Measurements from ENCODE around the gene CLEC18A.
"Not testable (repeated sequence)": the region's sequence is repeated elsewhere in the genome, so short reads cannot be mapped to it uniquely, and the experiment has no call there.

Gene CLEC18A

DNA sequence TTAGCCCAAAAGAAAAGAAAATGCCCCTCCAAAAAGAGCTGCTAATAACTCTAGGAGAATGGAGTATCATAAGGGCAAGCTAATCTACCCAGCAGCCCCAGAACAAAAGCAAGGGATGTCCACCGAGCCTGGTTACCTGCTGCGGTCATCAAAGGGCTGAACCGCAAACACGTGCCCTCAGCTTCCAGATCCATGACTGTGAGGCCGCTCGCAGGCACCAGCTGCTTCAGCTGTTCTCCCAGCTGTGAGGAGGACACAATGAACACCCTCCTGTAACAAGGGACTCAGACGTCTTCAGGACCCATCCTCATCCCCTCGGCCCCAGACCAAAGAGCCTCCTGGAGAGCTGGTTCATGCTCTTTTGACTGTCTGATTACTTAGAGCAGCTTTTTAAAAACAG lies 59.5 kb downstream of the CLEC18A start:
- peaks cover 0 to 11% (median 1%) of the 10 kb centered on the region in 4 experiments for H3K36me3 ChIP-seq (ENCODE audit: control insufficient read depth in 4 of 4, insufficient read depth in 4 of 4, low read length in 3 of 4)
- DNase-seq; H3K4me1 ChIP-seq (ENCODE audit: control extremely low read depth in 1 of 4, control insufficient read depth in 4 of 4, insufficient read depth in 4 of 4, low read length in 3 of 4); H3K27me3 ChIP-seq (replicated peaks in 2 of 5; ENCODE audit: control insufficient read depth in 4 of 5, insufficient read depth in 5 of 5, low read length in 4 of 5); H3K9me3 ChIP-seq (ENCODE audit: control extremely low read depth in 1 of 5, control insufficient read depth in 4 of 5, insufficient read depth in 2 of 5, low read depth in 1 of 5, low read length in 4 of 5); POLR2A ChIA-PET; H3K4me3 ChIP-seq (ENCODE audit: control insufficient read depth in 1 of 7, extremely low read depth in 1 of 7, insufficient read depth in 4 of 7, low read depth in 2 of 7, low read length in 6 of 7); H3K27ac ChIP-seq (ENCODE audit: insufficient read depth in 1 of 2, low read depth in 1 of 2, low read length in 2 of 2, poor library complexity in 1 of 2, severe bottlenecking in 2 of 2): not testable (repeated sequence)
- 98% methylated on average over 6 of the region's 8 CpGs for WGBS (ENCODE audit: insufficient coverage)
- CTCF ChIA-PET = interaction anchor here (1.0 kb wide), 1 partner anchor 71 kb away, joined by 3 read pairs; no protein-coding TSS in a partner anchor

- POLR2A ChIA-PET; H3K27ac ChIP-seq (ENCODE audit: insufficient read depth in 1 of 2, low read depth in 1 of 2, low read length in 2 of 2, poor library complexity in 1 of 2, severe bottlenecking in 2 of 2); CTCF ChIA-PET; H3K9me3 ChIP-seq (ENCODE audit: control extremely low read depth in 1 of 5, control insufficient read depth in 4 of 5, insufficient read depth in 2 of 5, low read depth in 1 of 5, low read length in 4 of 5); DNase-seq; H3K4me3 ChIP-seq (ENCODE audit: control insufficient read depth in 1 of 7, extremely low read depth in 1 of 7, insufficient read depth in 4 of 7, low read depth in 2 of 7, low read length in 6 of 7); H3K4me1 ChIP-seq (ENCODE audit: control extremely low read depth in 1 of 4, control insufficient read depth in 4 of 4, insufficient read depth in 4 of 4, low read length in 3 of 4); H3K27me3 ChIP-seq (replicated peaks in 2 of 5; ENCODE audit: control insufficient read depth in 4 of 5, insufficient read depth in 5 of 5, low read length in 4 of 5): not testable (repeated sequence)
- WGBS (ENCODE audit: insufficient coverage) = 80% methylated on average over 1 of the region's 11 CpGs
- peaks cover 0 to 11% (median 2%) of the 10 kb centered on the region in 4 experiments for H3K36me3 ChIP-seq (ENCODE audit: control insufficient read depth in 4 of 4, insufficient read depth in 4 of 4, low read length in 3 of 4)
These were observed 60.0 kb downstream of the CLEC18A start for GRCh38 chr16:70011120-70011519.

DNA sequence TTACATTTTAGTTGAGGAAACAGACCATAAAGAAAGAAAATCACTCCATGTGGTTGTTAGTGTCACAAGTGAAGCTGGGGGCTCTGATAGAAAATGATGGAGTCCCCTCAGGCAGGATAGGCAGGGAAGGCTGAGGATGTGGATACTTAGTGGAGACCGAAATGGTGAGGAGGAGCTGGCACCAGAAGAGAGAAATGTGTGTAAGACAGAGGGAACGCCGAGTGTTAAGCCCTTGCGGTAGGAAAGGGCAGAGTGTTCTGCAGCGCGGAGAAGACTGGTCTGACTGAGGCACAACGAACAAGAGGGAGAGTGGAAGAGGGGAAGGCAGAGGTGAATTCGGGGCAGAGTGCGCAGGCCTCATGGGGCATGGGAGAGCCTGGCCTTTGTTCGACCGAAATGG lies 61.2 kb downstream of the CLEC18A start:
- CTCF ChIA-PET; DNase-seq; POLR2A ChIA-PET; H3K4me3 ChIP-seq (ENCODE audit: control insufficient read depth in 1 of 7, extremely low read depth in 1 of 7, insufficient read depth in 4 of 7, low read depth in 2 of 7, low read length in 6 of 7); H3K27ac ChIP-seq (ENCODE audit: insufficient read depth in 1 of 2, low read depth in 1 of 2, low read length in 2 of 2, poor library complexity in 1 of 2, severe bottlenecking in 2 of 2); H3K27me3 ChIP-seq (replicated peaks in 2 of 5; ENCODE audit: control insufficient read depth in 4 of 5, insufficient read depth in 5 of 5, low read length in 4 of 5); H3K9me3 ChIP-seq (ENCODE audit: control extremely low read depth in 1 of 5, control insufficient read depth in 4 of 5, insufficient read depth in 2 of 5, low read depth in 1 of 5, low read length in 4 of 5); H3K4me1 ChIP-seq (ENCODE audit: control extremely low read depth in 1 of 4, control insufficient read depth in 4 of 4, insufficient read depth in 4 of 4, low read length in 3 of 4): not testable (repeated sequence)
- WGBS (ENCODE audit: insufficient coverage) = 100% methylated on average over 9 of the region's 11 CpGs
- H3K36me3 ChIP-seq (ENCODE audit: control insufficient read depth in 4 of 4, insufficient read depth in 4 of 4, low read length in 3 of 4) = peaks cover 0 to 14% (median 3%) of the 10 kb centered on the region in 4 experiments

DNA sequence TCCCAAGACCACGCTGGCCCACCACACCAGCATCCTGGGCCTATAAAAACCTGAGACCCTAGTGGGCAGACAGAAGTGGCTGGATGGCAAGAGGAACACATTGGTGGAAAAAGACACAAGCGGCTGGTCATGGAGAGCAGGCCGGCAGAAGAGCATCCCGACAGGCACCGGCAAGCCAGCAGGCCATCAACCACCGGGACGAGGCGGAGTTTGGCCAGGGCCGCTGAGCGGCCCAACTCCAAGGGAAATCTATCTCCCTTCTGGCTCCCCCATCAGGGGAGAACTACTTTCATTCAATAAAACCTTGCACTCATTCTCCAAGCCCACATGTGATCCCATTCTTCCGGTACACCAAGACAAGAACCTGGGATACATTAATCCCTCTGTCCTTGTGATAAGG lies 61.8 kb downstream of the CLEC18A start:
- POLR2A ChIA-PET; H3K4me3 ChIP-seq (ENCODE audit: control insufficient read depth in 1 of 7, extremely low read depth in 1 of 7, insufficient read depth in 4 of 7, low read depth in 2 of 7, low read length in 6 of 7); H3K27me3 ChIP-seq (replicated peaks in 2 of 5; ENCODE audit: control insufficient read depth in 4 of 5, insufficient read depth in 5 of 5, low read length in 4 of 5); H3K27ac ChIP-seq (ENCODE audit: insufficient read depth in 1 of 2, low read depth in 1 of 2, low read length in 2 of 2, poor library complexity in 1 of 2, severe bottlenecking in 2 of 2); H3K4me1 ChIP-seq (ENCODE audit: control extremely low read depth in 1 of 4, control insufficient read depth in 4 of 4, insufficient read depth in 4 of 4, low read length in 3 of 4); H3K9me3 ChIP-seq (ENCODE audit: control extremely low read depth in 1 of 5, control insufficient read depth in 4 of 5, insufficient read depth in 2 of 5, low read depth in 1 of 5, low read length in 4 of 5); CTCF ChIA-PET; DNase-seq: not testable (repeated sequence)
- peaks cover 0 to 14% (median 3%) of the 10 kb centered on the region in 4 experiments for H3K36me3 ChIP-seq (ENCODE audit: control insufficient read depth in 4 of 4, insufficient read depth in 4 of 4, low read length in 3 of 4)
- WGBS (ENCODE audit: insufficient coverage) = 98% methylated on average over 8 of the region's 11 CpGs
